Measurements from ENCODE around the gene LNX1. TPM values are rescaled to one million over a fixed set of nuclear protein-coding genes. Genes with fewer than 3 reads are reported as not detected.

Gene LNX1
- total and polyA plus RNA-seq, 2 of the 8 experiments (the other 6 are each of a cell fraction or from before 2014, with no cell fraction given) = 2.7 to 3.8 TPM

- TF ChIP-seq RAD21 (IDR thresholded peaks at IDR 0.05 in 1 of 2, conservative IDR thresholded peaks at IDR 0.05 in 1 of 2; ENCODE audit: low read depth in 2 of 2, low read length in 2 of 2) = no peak
Measured at GRCh38 chr4:53575552-53575951, 15.7 kb downstream of the LNX1 start (continued).

All from H1 (cell line).